ENCODE measurements around the gene ARMC10. TPM values are rescaled to one million over a fixed set of nuclear protein-coding genes. Genes with fewer than 3 reads are reported as not detected.

The ARMC10 gene
- total and polyA plus RNA-seq, 9 of the 15 experiments (the other 6 are each of a cell fraction or from before 2014, with no cell fraction given): 17.0 to 113 (median 72.6) TPM

DNA sequence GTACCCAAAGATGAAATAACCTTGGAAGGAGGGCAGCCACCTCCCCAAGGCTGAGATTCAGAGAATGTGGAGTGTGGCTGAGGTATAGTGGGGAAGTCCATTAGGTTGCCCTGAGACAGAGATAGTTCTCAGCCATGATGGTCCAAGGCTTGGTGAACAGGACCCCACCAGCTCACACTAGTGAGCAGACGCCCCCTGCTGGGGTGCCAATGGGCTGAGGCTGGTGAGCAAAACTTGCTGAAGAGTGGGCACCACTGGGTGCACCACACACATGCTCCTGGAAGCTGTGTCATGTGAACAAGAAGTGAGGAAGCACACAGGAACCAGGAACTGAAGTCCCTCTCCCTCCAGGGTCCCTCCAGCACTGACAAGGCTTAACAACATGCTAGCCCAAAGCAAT is 9.3 kb upstream of the ARMC10 start (continued):
- TF ChIP-seq ELF2 (CRISPR knock-in tag; IDR thresholded peaks at IDR 0.05) (no peak), NFATC3 (IDR thresholded peaks at IDR 0.05) (no peak), TCF7L2 (IDR thresholded peaks at IDR 0.05; ENCODE audit: low read depth, low read length) (no peak), ETV6 (IDR thresholded peaks at IDR 0.05; ENCODE audit: borderline replicate concordance in 1 of 2, low read depth in 2 of 2, low read length in 1 of 2) (no peak), ETV6 (CRISPR knock-in tag; IDR thresholded peaks at IDR 0.05; ENCODE audit: borderline replicate concordance) (no peak), RCOR1 (IDR thresholded peaks at IDR 0.05; ENCODE audit: borderline replicate concordance in 1 of 2, low read depth in 2 of 2, low read length in 2 of 2) (0 out of 4 replicates have a peak, but pooled peaks of 1 of the 2 experiments have one; percentile 8), MTA1 (IDR thresholded peaks at IDR 0.05; ENCODE audit: borderline replicate concordance) (no peak), ERF (CRISPR knock-in tag; IDR thresholded peaks at IDR 0.05) (no peak), TAF1 (IDR thresholded peaks at IDR 0.05; ENCODE audit: control insufficient read depth, extremely low read depth, insufficient read depth, low read length, severe bottlenecking) (no peak), SNIP1 (IDR thresholded peaks at IDR 0.05; ENCODE audit: low read depth) (no peak), ZNF778 (CRISPR knock-in tag; IDR thresholded peaks at IDR 0.05) (no peak), TRIM28 (IDR thresholded peaks at IDR 0.05) (no peak), ZNF143 (CRISPR knock-in tag; IDR thresholded peaks at IDR 0.05) (no peak), NELFE (IDR thresholded peaks at IDR 0.05; ENCODE audit: insufficient read depth, insufficient read length) (no peak), CTBP1 (IDR thresholded peaks at IDR 0.05; ENCODE audit: borderline replicate concordance) (peak; percentile 38; the same call in 1 of the 2 replicates), MYNN (IDR thresholded peaks at IDR 0.05) (peak; percentile 72; the same call in 1 of the 2 replicates), MYNN (CRISPR knock-in tag; IDR thresholded peaks at IDR 0.05) (no peak), KDM4B (IDR thresholded peaks at IDR 0.05; ENCODE audit: borderline replicate concordance in 2 of 2, low read depth in 1 of 2) (no peak), RAD21 (CRISPR knock-in tag; conservative IDR thresholded peaks at IDR 0.05 in 1 of 2, IDR thresholded peaks at IDR 0.05 in 1 of 2) (peak; percentile 39 to 74; a peak in 3 of 4 replicates), RB1 (IDR thresholded peaks at IDR 0.05; ENCODE audit: low read depth) (no peak)
- TF ChIP-seq, protein P1, sequence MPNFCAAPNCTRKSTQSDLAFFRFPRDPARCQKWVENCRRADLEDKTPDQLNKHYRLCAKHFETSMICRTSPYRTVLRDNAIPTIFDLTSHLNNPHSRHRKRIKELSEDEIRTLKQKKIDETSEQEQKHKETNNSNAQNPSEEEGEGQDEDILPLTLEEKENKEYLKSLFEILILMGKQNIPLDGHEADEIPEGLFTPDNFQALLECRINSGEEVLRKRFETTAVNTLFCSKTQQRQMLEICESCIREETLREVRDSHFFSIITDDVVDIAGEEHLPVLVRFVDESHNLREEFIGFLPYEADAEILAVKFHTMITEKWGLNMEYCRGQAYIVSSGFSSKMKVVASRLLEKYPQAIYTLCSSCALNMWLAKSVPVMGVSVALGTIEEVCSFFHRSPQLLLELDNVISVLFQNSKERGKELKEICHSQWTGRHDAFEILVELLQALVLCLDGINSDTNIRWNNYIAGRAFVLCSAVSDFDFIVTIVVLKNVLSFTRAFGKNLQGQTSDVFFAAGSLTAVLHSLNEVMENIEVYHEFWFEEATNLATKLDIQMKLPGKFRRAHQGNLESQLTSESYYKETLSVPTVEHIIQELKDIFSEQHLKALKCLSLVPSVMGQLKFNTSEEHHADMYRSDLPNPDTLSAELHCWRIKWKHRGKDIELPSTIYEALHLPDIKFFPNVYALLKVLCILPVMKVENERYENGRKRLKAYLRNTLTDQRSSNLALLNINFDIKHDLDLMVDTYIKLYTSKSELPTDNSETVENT (CRISPR knock-in tag; IDR thresholded peaks at IDR 0.05): no peak
- TF ChIP-seq, protein P2, sequence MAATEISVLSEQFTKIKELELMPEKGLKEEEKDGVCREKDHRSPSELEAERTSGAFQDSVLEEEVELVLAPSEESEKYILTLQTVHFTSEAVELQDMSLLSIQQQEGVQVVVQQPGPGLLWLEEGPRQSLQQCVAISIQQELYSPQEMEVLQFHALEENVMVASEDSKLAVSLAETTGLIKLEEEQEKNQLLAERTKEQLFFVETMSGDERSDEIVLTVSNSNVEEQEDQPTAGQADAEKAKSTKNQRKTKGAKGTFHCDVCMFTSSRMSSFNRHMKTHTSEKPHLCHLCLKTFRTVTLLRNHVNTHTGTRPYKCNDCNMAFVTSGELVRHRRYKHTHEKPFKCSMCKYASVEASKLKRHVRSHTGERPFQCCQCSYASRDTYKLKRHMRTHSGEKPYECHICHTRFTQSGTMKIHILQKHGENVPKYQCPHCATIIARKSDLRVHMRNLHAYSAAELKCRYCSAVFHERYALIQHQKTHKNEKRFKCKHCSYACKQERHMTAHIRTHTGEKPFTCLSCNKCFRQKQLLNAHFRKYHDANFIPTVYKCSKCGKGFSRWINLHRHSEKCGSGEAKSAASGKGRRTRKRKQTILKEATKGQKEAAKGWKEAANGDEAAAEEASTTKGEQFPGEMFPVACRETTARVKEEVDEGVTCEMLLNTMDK (IDR thresholded peaks at IDR 0.05; ENCODE audit: borderline replicate concordance, insufficient read depth, low read depth, low read length, poor library complexity, severe bottlenecking): peak; percentile 86
- TF ChIP-seq, protein P3, sequence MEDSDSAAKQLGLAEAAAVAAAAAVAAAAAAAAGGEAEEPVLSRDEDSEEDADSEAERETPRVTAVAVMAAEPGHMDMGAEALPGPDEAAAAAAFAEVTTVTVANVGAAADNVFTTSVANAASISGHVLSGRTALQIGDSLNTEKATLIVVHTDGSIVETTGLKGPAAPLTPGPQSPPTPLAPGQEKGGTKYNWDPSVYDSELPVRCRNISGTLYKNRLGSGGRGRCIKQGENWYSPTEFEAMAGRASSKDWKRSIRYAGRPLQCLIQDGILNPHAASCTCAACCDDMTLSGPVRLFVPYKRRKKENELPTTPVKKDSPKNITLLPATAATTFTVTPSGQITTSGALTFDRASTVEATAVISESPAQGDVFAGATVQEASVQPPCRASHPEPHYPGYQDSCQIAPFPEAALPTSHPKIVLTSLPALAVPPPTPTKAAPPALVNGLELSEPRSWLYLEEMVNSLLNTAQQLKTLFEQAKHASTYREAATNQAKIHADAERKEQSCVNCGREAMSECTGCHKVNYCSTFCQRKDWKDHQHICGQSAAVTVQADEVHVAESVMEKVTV (CRISPR knock-in tag; IDR thresholded peaks at IDR 0.05): 0 out of 2 replicates have a peak, but pooled peaks have one; percentile 15

Measured in K562 (cell line).